ENCODE measurements around the gene RFNG.
A peak's percentile ranks its signal among the peaks of the same experiment; 100 is the strongest.

The RFNG gene

DNA sequence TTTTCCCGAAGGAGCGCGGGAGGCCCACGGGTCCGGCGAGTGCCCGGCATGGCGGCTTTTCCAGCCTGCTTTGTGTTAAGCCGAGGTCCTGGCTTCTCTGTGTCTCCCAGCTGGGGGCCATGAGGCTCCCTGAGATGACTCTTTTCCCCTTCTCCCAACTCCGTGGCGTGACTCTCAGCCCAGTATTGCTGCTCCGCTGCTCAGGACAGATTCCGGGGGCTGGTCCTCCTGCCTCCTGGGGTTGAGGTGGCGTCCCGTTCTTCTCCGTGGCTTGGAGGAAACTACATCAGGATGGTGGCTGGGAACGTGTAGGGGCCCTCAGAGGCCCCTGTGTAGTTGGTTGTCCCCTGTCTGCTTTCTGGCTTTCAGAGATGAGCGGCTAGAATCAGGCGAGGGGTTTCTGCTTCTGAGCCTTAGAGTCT, 1.0 kb upstream of the RFNG start:
- H3K27ac ChIP-seq, result peak overlapping the region; percentile 87
- TF ChIP-seq, protein P1, sequence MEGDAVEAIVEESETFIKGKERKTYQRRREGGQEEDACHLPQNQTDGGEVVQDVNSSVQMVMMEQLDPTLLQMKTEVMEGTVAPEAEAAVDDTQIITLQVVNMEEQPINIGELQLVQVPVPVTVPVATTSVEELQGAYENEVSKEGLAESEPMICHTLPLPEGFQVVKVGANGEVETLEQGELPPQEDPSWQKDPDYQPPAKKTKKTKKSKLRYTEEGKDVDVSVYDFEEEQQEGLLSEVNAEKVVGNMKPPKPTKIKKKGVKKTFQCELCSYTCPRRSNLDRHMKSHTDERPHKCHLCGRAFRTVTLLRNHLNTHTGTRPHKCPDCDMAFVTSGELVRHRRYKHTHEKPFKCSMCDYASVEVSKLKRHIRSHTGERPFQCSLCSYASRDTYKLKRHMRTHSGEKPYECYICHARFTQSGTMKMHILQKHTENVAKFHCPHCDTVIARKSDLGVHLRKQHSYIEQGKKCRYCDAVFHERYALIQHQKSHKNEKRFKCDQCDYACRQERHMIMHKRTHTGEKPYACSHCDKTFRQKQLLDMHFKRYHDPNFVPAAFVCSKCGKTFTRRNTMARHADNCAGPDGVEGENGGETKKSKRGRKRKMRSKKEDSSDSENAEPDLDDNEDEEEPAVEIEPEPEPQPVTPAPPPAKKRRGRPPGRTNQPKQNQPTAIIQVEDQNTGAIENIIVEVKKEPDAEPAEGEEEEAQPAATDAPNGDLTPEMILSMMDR (conservative IDR thresholded peaks at IDR 0.05), result no peak

DNA sequence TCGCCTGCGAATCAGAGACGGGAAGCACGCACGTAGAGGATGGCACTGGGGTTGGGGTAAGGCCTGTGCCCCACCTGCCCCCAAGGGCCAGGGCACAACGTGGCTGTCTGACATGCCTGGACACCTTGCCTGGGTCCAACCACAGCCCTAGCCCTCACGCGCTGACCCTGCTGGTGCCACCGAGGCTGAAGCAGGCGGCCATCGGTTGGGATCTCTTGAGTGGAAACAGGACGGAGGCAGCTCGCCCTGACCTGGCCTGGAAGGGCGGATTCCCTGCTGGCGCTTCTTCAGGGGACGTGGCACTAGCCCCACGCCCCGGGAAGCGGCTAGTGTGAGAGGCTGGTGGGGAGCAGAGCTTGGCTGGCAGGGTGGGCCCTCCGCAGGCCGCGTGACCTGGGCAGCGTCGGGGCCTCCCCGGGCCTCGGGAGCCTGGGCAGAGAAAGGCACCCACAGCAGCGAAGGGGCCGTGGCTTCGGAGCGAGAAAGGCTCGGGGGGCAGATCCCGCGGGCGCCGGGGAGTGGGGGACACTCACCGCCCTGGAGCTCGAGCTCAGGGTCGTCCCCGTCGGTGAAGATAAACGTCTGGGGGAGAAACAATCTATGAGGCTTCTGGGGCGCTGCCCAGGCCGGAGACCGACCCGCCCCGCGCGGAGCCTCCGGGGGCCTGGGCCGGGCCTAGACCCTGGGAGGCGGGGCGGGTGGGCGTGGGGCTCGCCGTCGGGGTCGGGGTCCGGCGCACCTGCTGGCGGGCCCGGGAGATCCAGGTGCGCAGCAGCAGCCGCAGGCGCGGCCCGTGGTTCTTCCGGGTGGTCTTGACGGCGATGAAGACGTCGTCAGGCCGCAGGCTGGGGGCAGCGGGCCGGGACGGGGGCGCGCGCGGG, 610 bp downstream of the RFNG start:
- TF ChIP-seq, protein P1 (conservative IDR thresholded peaks at IDR 0.05), result no peak
- H3K27ac ChIP-seq, result peak overlapping the region; percentile 87

DNA sequence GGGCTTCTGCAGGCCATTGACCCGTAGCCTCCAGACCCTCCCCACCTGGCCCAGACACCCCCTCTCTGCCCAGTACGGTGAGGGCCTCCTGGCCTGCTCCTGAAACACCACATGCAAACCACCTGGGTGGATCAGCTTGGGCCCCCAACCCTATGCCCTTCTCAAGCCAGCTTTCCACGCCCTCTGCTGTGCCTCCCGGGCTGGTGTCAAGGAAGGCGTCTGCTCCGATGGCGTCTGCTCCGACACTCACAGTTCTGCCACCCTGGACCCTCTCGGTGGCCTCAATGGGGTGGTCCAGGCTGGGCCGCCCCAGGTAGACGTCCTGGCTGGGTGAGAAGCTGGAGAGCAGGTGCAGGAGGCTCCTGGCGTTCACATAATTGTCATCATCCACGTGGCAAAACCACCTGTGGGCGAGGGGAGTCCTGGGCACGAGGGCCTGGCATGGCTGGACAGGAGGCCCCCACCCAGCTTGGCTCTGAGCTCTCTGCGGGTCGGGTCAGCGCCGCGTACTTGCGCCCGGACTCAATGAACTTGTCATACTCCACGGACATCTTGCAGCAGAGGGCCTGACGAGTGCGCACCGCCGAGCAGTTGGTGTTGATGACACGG, 1.4 kb downstream of the RFNG start:
- H3K27ac ChIP-seq, result peak overlapping the region; percentile 87; the same call in 1 of the 2 replicates
- TF ChIP-seq, protein P1 (conservative IDR thresholded peaks at IDR 0.05), result no peak

DNA sequence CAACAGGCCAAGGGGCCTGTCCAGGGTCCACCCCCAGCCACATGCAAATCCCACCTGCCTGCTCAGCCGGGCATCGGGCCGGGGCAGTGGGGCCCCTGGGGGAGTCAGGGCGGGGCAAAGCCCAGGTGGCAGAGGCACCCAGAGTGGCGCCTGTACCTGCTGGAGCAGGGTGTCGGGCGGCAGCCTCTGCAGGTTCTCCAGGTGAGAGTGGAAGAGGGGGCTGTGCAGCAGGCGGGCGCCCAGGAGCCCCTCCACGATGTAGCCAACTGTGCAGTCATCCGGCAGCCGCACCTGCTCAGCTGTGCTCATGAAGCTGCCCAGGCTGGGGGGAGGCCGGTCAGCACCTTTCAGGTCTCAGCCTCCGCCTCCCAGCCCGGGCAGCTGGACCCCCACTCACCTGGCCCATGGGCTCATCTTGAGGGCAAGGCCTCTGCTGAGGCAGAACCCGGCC, 2.1 kb downstream of the RFNG start:
- TF ChIP-seq, protein P1 (conservative IDR thresholded peaks at IDR 0.05), result no peak
- H3K27ac ChIP-seq, result no peak overlapping the region

DNA sequence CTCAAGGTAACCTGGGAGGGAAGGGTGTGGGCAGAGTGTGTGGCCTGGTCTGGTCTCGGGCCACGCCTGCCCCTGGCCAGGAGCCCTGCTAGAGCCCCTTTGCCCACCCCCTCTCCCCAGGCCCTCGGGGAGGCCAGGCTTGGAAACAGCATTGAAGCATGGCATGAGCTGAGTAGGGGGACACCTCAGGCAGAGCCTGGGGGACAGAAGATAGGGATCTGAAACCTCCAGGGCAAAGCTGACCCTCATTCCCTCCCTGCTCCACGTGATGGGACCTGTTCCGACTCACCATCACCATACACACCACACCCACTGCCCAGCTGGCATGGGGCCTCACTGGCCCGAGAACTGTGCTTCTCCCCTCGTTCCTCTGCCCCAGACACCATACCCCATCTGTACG, 2.5 kb downstream of the RFNG start:
- no peak overlapping the region for H3K27ac ChIP-seq
- TF ChIP-seq, protein P1 (conservative IDR thresholded peaks at IDR 0.05), result no peak

DNA sequence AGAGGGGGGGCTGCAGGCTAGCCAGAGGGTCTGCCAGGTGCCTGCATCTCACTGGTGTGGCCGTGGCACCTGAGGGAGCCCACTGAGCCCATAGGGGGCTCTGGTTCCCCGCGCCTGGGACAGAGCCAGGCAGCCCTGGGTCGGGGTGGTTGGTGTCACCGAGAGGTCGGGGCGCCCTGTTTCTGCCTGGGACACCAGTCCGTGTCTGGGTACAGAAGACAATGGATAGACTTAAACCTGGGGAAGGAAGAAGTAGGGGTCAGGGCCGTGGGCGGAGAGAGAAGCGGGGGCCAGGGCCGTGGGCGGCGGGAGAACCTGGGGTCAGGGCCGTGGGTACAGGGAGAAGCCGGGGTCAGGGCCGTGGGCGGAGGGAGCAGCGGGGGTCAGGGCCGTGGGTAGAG, 3.0 kb downstream of the RFNG start:
- H3K27ac ChIP-seq, result no peak overlapping the region
- TF ChIP-seq, protein P1 (conservative IDR thresholded peaks at IDR 0.05), result no peak

DNA sequence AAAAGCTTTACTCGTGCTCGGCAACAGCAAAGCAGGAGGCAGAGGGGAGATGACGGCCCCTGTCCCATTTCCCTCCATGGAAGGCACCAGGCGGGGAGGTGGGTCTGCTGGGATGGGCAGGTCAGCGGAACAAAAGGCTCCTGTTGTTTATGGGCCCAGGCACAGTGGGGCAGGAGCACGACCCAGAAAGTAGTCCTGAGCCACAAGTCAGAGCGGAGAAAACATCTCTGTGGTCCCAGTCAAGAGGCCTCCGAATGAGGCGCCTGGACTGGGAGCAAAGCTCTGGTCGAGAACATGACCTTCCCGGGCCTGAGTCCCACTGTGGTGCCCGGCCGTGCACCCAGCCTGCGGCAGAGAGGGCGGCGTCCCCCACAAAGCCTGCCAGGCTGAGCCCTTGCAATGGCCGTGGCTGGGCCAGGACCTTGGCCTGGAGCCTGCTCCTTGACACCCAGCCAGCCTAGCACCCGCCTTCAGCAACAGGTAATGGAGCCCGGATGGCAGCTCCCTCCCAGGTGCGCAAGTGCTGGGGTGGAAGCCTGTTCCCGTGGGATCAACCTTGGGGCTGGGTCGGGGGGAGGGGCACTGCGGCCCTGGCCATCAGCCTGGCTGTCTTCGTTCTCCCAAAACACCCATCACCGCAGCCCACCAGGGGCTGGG, 3.6 kb downstream of the RFNG start:
- no peak overlapping the region for H3K27ac ChIP-seq
- TF ChIP-seq, protein P1 (conservative IDR thresholded peaks at IDR 0.05), result no peak
